NCI-H1105 treated with DMSO at 0.1 percent for 48 hours (cell line): ENCODE data around the gene ERP27.

Experiments used
- DNase-seq: peaks from one replicate; lab custom pipeline; 2025; lab: John Stamatoyannopoulos, UW

Gene ERP27

DNA sequence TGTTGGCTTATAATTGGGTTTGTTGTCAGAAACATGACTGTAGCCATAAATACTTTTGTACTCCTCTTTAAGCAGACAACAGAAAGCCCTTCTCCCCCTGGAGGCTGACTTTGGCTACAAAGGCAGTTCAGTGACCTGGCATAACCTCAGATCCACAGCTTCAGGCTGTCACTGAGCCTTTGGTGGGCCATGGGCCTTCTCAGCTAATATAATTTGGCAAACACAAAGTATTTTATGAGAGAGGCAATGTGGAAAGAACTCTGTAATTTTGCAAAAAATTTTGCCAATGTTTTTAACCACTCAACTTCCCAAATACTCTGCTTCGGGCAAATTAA lies 37.1 kb downstream of the ERP27 start:
- DNase-seq, result no peak

DNA sequence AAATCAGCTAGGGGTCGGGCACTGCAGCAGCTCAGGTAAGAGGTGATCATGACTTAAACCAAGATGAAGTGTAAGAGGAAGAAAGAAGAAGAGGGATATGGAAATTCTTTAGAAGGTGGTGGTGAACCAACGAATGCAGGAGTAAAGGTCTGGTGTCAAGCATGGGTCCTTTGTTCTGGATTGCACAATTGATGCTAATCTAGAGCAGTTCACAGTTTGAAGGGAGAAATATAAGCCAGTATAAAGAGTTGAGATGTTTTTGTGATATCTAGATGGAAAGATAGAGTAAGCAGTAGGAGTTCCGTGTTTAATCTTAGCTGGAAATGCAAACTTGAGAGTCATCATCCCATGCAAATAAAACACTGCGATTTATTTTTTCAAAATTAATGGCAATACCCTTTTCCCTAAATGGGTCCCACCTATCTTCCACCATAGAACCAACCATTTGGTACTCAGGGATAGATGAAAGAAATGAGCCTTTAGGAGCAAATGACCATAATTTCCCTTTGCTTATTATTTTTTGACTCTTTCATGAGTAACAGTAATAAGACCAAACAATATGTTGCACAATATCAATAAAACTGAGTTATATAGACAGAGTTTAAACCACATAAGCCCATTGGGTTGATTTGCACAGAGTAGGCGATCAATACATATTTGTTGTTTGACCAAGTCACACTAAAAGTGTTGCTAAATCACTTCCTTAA lies 37.7 kb downstream of the ERP27 start:
- no peak for DNase-seq

- DNase-seq, result no peak
These were observed 41.7 kb downstream of the ERP27 start for GRCh38 chr12:14896521-14897169.

DNA sequence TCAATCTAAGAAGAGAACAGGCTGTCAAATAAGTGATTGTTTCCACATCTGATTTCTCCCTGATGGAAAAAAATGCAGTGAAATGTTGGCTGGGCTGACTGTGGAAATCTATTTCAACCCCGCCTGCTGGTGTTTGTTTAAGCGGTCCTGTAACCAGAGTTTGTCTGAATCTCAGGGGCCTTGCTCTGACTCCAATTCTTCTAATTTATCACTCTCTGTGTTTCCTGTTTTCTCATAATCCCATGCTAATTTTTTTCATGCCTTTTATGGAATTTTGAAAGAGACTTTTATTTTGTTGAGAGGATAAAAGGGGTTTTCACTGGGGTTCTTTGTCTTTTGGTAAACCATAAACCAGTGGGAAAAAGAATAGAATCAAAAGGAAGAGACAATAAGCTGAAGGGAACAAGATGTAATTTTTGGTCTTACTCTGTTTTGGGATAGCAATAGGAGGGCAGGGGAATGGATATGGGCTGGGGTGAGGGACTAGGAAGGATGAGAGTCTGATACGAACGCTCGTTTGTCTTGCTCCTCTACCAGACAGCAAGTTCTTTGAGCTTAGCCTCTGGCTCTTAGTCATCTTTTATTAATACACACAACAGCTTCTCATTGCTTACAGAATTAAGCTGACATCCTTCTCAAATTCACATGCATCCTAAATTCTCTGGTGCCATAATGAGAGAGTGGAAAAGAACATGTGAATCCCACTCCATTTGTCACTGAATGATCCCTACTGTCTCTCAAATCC lies 44.7 kb downstream of the ERP27 start:
- DNase-seq, result no peak

DNA sequence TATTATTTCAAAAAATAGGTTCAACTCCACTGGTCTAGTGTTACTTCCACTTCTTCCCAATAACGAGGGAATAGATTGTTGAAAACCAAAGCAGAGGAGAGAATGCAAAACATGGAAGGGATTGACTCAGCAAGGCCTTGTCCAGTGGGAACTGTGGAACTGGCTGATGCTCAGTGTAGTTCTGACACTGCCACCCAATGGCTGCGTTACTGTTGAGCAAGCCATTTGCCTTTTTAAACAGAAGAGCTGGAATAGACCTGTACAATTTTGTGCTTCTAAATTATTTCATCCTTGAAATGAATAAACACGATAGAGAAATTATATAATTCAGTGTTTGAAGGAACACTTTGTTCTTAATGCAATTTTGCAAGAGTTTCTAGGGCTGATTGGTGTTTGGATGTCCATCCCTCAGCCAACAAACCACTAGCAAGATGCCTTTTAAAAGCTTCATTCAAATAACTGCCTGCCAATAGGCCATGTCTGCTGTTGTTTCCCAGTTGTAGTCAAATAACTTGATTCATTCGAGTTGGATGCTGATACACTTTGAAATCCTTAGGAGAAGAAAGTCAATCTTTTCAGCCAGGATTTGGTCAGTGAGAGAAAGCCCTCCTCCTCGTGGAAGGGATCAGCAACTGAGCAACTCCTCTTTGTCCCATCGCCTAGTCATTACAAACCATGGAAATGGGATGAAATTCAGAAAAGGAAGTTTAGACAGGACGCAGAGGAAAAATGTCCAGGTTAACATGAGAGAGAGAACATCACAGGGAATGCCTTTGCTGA lies 45.4 kb downstream of the ERP27 start:
- DNase-seq, result no peak

DNA sequence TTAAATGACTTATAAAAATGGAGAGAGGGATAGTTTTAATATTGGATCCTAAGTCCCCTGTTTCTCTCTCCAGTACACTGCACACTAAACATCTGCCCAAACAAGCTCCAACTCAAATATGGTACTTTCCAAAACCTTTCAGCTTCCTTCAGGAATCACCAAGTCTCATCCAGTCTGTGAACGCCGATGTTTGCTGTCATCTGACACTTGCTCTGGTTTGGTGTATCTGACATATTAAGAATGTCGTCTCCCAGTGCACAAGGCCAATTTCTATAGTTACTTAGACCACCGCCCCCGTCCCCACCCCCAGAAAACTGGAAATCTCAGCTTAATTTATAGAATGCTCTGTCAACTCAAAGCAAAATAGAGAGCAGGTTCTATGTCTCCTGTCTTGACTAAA lies 47.6 kb downstream of the ERP27 start:
- DNase-seq, result no peak

GRCh38 chr12:14886271-14886670 lies 52.1 kb downstream of the ERP27 start:
- peak; percentile 84 for DNase-seq

GRCh38 chr12:14885718-14886221 lies 52.6 kb downstream of the ERP27 start, which contains the start of gene MGP:
Gene MGP, minus strand, starts transcription at chr12:14885854. Its CDS starts 63 bp downstream, at chr12:14885791.
- DNase-seq, result peak; percentile 21

DNA sequence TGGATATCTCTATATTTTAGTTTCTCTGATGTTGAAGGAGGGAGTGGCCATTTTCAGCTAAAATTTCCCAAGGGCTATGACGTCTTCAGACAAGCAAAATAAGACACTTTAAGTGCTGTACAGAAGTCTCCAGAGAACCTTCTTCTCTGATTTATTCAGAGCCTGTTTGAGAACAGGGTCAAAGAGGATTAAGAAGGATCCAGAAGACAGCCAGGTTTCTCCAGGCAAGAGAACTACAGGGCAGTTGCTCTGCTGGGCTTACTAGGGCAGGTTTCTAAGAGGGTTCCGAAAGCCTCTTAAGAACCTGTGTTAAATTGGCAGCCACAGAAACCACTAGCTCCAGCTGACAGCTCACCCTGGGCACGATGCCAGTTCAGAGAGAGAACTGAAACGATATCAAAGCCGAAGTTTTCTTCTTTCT lies 53.9 kb downstream of the ERP27 start:
- DNase-seq, result peak; percentile 90

GRCh38 chr12:14883686-14884085 lies 54.7 kb downstream of the ERP27 start:
- DNase-seq, result peak; percentile 61

DNA sequence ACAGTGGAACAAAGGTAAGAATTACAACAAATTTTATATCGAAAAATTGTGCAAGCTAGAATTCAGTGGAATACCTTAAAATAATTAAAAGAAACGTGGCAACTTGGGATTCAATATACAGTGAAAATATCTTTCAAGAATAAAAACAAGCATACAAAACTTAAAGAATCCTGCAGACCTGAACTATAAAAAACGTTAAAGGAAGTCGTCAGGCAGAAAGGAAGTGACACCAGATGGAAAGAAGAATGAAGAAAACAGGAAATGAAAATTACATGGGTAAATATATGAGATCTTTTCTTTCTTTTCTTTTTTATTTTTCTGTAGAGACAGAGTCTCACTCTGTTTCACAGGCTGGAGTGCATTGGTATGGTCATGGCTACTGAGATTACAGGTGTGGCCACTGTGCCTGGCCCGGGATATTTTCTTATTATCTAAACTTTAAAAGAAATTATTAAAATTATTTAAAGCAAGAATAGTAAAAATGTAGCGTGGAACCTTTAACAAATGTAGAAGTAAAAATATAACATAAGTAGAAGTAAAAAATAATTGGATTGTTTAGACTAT lies 57.4 kb downstream of the ERP27 start:
- DNase-seq, result no peak

- no peak for DNase-seq
These were observed 59.0 kb downstream of the ERP27 start for GRCh38 chr12:14879222-14879933.

- no peak for DNase-seq
These were observed 59.8 kb downstream of the ERP27 start for GRCh38 chr12:14878488-14878887.

DNA sequence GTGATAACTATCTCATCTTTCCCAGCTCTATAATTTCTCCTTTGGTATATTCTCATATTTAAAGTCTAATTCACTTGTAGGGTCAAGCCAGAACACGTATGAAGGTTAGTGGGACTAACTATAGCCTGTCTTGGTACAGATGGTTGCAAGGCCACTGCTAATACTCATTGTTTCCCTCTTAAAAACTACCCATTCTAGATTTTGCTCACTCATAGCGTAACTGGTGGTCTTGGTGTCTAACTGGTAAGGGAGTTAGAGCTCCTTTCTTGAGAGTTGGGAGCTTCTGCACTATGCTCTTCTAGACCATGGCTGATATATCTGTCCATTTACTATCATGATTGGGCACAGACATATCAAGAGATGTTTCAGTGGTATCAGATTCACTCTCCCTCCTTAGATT lies 61.5 kb downstream of the ERP27 start:
- DNase-seq, result no peak

- no peak for DNase-seq
These were observed 63.5 kb downstream of the ERP27 start for GRCh38 chr12:14874882-14875281.

- DNase-seq, result no peak
These were observed 64.7 kb downstream of the ERP27 start for GRCh38 chr12:14873440-14874185.

GRCh38 chr12:14871886-14872285 lies 66.5 kb downstream of the ERP27 start:
- no peak for DNase-seq

GRCh38 chr12:14871247-14871646 lies 67.1 kb downstream of the ERP27 start:
- DNase-seq, result no peak

GRCh38 chr12:14868916-14869506 lies 69.3 kb downstream of the ERP27 start:
- no peak for DNase-seq
